Neuronal stem cell (in vitro differentiated cells): ENCODE data around the gene DSTYK.
"Not testable (repeated sequence)": the region's sequence is repeated elsewhere in the genome, so short reads cannot be mapped to it uniquely, and the experiment has no call there.

ENCODE experiments used
- DNase-seq: peaks from one replicate; pipeline ENCODE4 v3.0.0-alpha.2; 2013; ENCODE audit warnings: low spot score
- H2AFZ ChIP-seq: one replicate; pipeline ENCODE4 v1.6.1; 2013; ENCODE audit warnings: mild to moderate bottlenecking, low read length, inconsistent platforms
- H2AK5ac ChIP-seq: 2 replicates; pipeline ENCODE4 v1.6.1; 2013; ENCODE audit warnings: low read depth, mild to moderate bottlenecking, inconsistent platforms, low read length, moderate library complexity, mixed read lengths
- H2BK120ac ChIP-seq: 2 replicates; pipeline ENCODE4 v1.6.1; 2013; ENCODE audit warnings: low read depth, mild to moderate bottlenecking, inconsistent platforms, low read length, moderate library complexity, mixed read lengths
- H2BK12ac ChIP-seq: one replicate; pipeline ENCODE4 v1.6.1; 2013; ENCODE audit warnings: low read length, inconsistent platforms
- H2BK15ac ChIP-seq: 2 replicates; pipeline ENCODE4 v1.6.1; 2013; ENCODE audit warnings: mild to moderate bottlenecking, low read length, inconsistent platforms, mixed read lengths
- H2BK5ac ChIP-seq: one replicate; pipeline ENCODE4 v1.6.1; 2013; ENCODE audit warnings: inconsistent platforms, mild to moderate bottlenecking, low read length, moderate library complexity
- H3K14ac ChIP-seq: one replicate; pipeline ENCODE4 v1.6.1; 2013; ENCODE audit warnings: low read length, inconsistent platforms
- H3K18ac ChIP-seq: 2 replicates; pipeline ENCODE4 v1.6.1; 2013; ENCODE audit warnings: low read length, inconsistent platforms
- H3K23ac ChIP-seq: 2 replicates; pipeline ENCODE4 v1.6.1; 2013; ENCODE audit warnings: low read depth, mild to moderate bottlenecking, mixed read lengths, low read length, inconsistent platforms; ENCODE audit not compliant: poor library complexity
- H3K27ac ChIP-seq: replicated peaks from 3 replicates; pipeline ENCODE4 v1.5.1; 2013; ENCODE audit warnings: low read length, inconsistent platforms
- H3K27me3 ChIP-seq, 3 experiments: 2 replicates each; pipeline ENCODE4 v1.6.1; 2013; ENCODE audit warnings: low read length in 3 of 3, mild to moderate bottlenecking in 2 of 3, inconsistent platforms in 1 of 3, low read depth in 1 of 3, mixed read lengths in 1 of 3, moderate library complexity in 1 of 3; ENCODE audit not compliant: control insufficient read depth in 3 of 3, insufficient read depth in 3 of 3
- H3K36me3 ChIP-seq, 2 donors: replicated peaks in 1 of 2; 2 replicates each; pipeline ENCODE4 v1.6.1; 2013; ENCODE audit warnings: low read length in 2 of 2; ENCODE audit not compliant: control insufficient read depth in 2 of 2, insufficient read depth in 2 of 2
- H3K4ac ChIP-seq: 2 replicates; pipeline ENCODE4 v1.6.1; 2013; ENCODE audit warnings: inconsistent platforms, mild to moderate bottlenecking, low read length, moderate library complexity
- H3K4me1 ChIP-seq, 2 donors: 1 replicate in 1 of 2; 2 replicates in 1 of 2; pipeline ENCODE4 v1.6.1; 2013; ENCODE audit warnings: low read length in 2 of 2, low read depth in 1 of 2; ENCODE audit not compliant: control insufficient read depth in 2 of 2, insufficient read depth in 1 of 2
- H3K4me2 ChIP-seq: one replicate; pipeline ENCODE4 v1.6.1; 2013; ENCODE audit warnings: mild to moderate bottlenecking, low read length, inconsistent platforms; ENCODE audit not compliant: insufficient read depth, poor library complexity, severe bottlenecking
- H3K4me3 ChIP-seq, 2 donors: 2 replicates each; pipeline ENCODE4 v1.5.1; 2013; ENCODE audit warnings: low read length in 2 of 2, mild to moderate bottlenecking in 2 of 2, inconsistent platforms in 1 of 2, moderate library complexity in 1 of 2
- H3K79me1 ChIP-seq: one replicate; pipeline ENCODE4 v1.6.1; 2013; ENCODE audit warnings: low read depth, mild to moderate bottlenecking, inconsistent platforms, low read length, moderate library complexity
- H3K9ac ChIP-seq: one replicate; pipeline ENCODE4 v1.6.1; 2013; ENCODE audit warnings: mild to moderate bottlenecking, low read depth, low read length, inconsistent platforms; ENCODE audit not compliant: poor library complexity
- H3K9me3 ChIP-seq, 2 donors: replicated peaks in 1 of 2; 2 replicates each; pipeline versions ENCODE3 to v1.6.1; 2013; ENCODE audit warnings: low read length in 2 of 2, mild to moderate bottlenecking in 2 of 2, inconsistent platforms in 1 of 2, low read depth in 1 of 2, mixed read lengths in 1 of 2, moderate library complexity in 1 of 2; ENCODE audit not compliant: control insufficient read depth in 2 of 2, insufficient read depth in 1 of 2
- H4K8ac ChIP-seq: one replicate; pipeline ENCODE4 v1.6.1; 2013; ENCODE audit warnings: low read depth, mild to moderate bottlenecking, inconsistent platforms, low read length, moderate library complexity
- H4K91ac ChIP-seq: one replicate; pipeline ENCODE4 v1.6.1; 2013; ENCODE audit warnings: low read length, low read depth, mild to moderate bottlenecking, inconsistent platforms; ENCODE audit not compliant: poor library complexity
- WGBS, 2 donors: extraction: QIAGEN DNeasy Blood & Tissue Kit; methylation state at CpG; one replicate each; pipeline ENCODE4 v1.1.7; 2013; ENCODE audit warnings: missing lambda C conversion rate in 2 of 2, mixed read lengths in 1 of 2; ENCODE audit not compliant: insufficient read length in 2 of 2, insufficient replicate concordance in 1 of 2; ENCODE audit errors: extremely low coverage in 2 of 2; 5-methylcytosine and 5-hydroxymethylcytosine counted together

The DSTYK gene

GRCh38 chr1:205162301-205162700 is 49.2 kb downstream of the DSTYK start:
- Histone ChIP-seq H3K4ac (no peak overlapping the region), H3K79me1 (no peaks in the 10 kb centered on the region), H2AK5ac (no peak overlapping the region), H3K18ac (no peak overlapping the region), H2AFZ (no peak overlapping the region), H3K4me1 (no peaks in the 10 kb centered on the region), H3K36me3 (peaks cover 27 to 79% of the 10 kb centered on the region in 2 donors), H3K4me2 (no peak overlapping the region), H3K23ac (no peak overlapping the region), H4K91ac (no peak overlapping the region), H2BK12ac (no peak overlapping the region), H3K27ac (no peak overlapping the region), H2BK5ac (no peak overlapping the region), H3K4me3 (no peak overlapping the region), H3K9me3 (peaks cover 0 to 6% of the 10 kb centered on the region in 2 donors), H3K9ac (no peak overlapping the region), H2BK15ac (no peak overlapping the region), H3K27me3 (no peaks in the 10 kb centered on the region), H2BK120ac (no peak overlapping the region), H4K8ac (no peak overlapping the region), H3K14ac (no peak overlapping the region)
- no peak for DNase-seq
- WGBS, 2 donors: no CpG with 5 or more reads among the region's 1 CpG

DNA sequence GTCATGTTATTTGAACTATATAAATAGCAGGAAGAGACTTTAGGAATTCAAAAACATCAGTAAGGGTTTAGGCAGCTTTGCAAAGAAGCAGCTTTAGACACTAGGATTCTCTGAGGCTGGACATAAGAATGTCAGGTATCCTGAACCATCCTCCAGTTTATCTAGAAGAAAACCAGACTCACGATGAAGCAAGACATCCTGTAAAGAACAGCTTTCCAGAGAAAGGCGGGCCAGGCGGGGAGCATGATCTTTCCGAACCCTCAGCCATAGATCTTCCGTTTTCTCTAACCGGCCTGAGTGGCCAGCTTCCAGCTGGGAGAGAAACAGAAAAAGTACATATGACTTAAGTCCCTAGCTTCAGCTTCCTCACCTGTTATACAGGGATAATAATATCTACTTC is 50.4 kb downstream of the DSTYK start:
- no peak overlapping the region for H3K14ac ChIP-seq
- no peaks in the 10 kb centered on the region for H3K4me1 ChIP-seq
- H3K18ac ChIP-seq: no peak overlapping the region
- no peak overlapping the region for H3K4me3 ChIP-seq
- no peaks in the 10 kb centered on the region for H3K27me3 ChIP-seq
- no peak overlapping the region for H2BK5ac ChIP-seq
- H3K4me2 ChIP-seq: no peak overlapping the region
- H3K9me3 ChIP-seq: peaks cover 7 to 19% of the 10 kb centered on the region in 2 donors
- no peak overlapping the region for H4K91ac ChIP-seq
- DNase-seq: no peak
- WGBS, 2 donors: no CpG with 5 or more reads among the region's 6 CpGs
- H3K36me3 ChIP-seq: peaks cover 37 to 84% of the 10 kb centered on the region in 2 donors
- no peak overlapping the region for H2AFZ ChIP-seq
- no peak overlapping the region for H3K23ac ChIP-seq
- H3K27ac ChIP-seq: no peak overlapping the region
- no peak overlapping the region for H2AK5ac ChIP-seq
- H2BK120ac ChIP-seq: no peak overlapping the region
- no peak overlapping the region for H3K4ac ChIP-seq
- H2BK12ac ChIP-seq: no peak overlapping the region
- H2BK15ac ChIP-seq: no peak overlapping the region
- no peak overlapping the region for H3K9ac ChIP-seq
- no peaks in the 10 kb centered on the region for H3K79me1 ChIP-seq
- H4K8ac ChIP-seq: no peak overlapping the region

GRCh38 chr1:205158048-205158616 is 53.4 kb downstream of the DSTYK start:
- no peak overlapping the region for H4K91ac ChIP-seq
- no peak overlapping the region for H2BK15ac ChIP-seq
- no peak overlapping the region for H4K8ac ChIP-seq
- H3K27ac ChIP-seq: no peak overlapping the region
- H3K14ac ChIP-seq: no peak overlapping the region
- no peaks in the 10 kb centered on the region for H3K79me1 ChIP-seq
- no peak overlapping the region for H2BK120ac ChIP-seq
- WGBS, 2 donors: no CpG with 5 or more reads among the region's 2 CpGs
- no peak overlapping the region for H3K4me3 ChIP-seq
- H3K4me2 ChIP-seq: no peak overlapping the region
- no peak for DNase-seq
- no peak overlapping the region for H2AFZ ChIP-seq
- H3K9ac ChIP-seq: no peak overlapping the region
- no peak overlapping the region for H2AK5ac ChIP-seq
- H3K23ac ChIP-seq: no peak overlapping the region
- H3K9me3 ChIP-seq: peaks cover 10 to 24% of the 10 kb centered on the region in 2 donors
- H3K4me1 ChIP-seq: no peaks in the 10 kb centered on the region
- H2BK12ac ChIP-seq: no peak overlapping the region
- no peak overlapping the region for H3K4ac ChIP-seq
- H3K36me3 ChIP-seq: peaks cover 38 to 89% of the 10 kb centered on the region in 2 donors
- no peak overlapping the region for H3K18ac ChIP-seq
- H2BK5ac ChIP-seq: no peak overlapping the region
- no peaks in the 10 kb centered on the region for H3K27me3 ChIP-seq

GRCh38 chr1:205155665-205156377 is 55.7 kb downstream of the DSTYK start:
- H2BK5ac ChIP-seq, H3K14ac ChIP-seq, H3K4me3 ChIP-seq, H3K18ac ChIP-seq, H4K8ac ChIP-seq, H3K27me3 ChIP-seq, H3K9ac ChIP-seq, H2BK12ac ChIP-seq, H4K91ac ChIP-seq, H3K27ac ChIP-seq, H3K4ac ChIP-seq, H3K4me2 ChIP-seq, DNase-seq, H2BK15ac ChIP-seq, H2BK120ac ChIP-seq, H3K79me1 ChIP-seq, H3K23ac ChIP-seq, H2AFZ ChIP-seq, H3K4me1 ChIP-seq, H2AK5ac ChIP-seq: not testable (repeated sequence)
- WGBS, 2 donors: no CpG with 5 or more reads among the region's 3 CpGs
- Histone ChIP-seq H3K9me3 (peaks cover 10 to 24% of the 10 kb centered on the region in 2 donors), H3K36me3 (peaks cover 32 to 80% of the 10 kb centered on the region in 2 donors)
